Motor neuron (in vitro differentiated cells): ENCODE data around the gene ACSL1. TPM values are rescaled to one million over a fixed set of nuclear protein-coding genes. Genes with fewer than 3 reads are reported as not detected.

Experiments
- ATAC-seq, 8 experiments: fragments of 200-7000 bp; cut with Tn5 transposase; replicated peaks in 6 of 8; 2 replicates each; pipeline ENCODE4 v1.8.0; 2021; ENCODE audit warnings: mild to moderate bottlenecking in 8 of 8, moderate library complexity in 8 of 8
- H3K27ac ChIP-seq, 2 donors: fragments of 250-450 bp; sonication (Bioruptor Pico); 2 replicates each; pipeline ENCODE4 v1.9.0; 2021; ENCODE audit warnings: antibody characterized with exemption in 2 of 2, mild to moderate bottlenecking in 2 of 2, moderate library complexity in 1 of 2
- H3K4me1 ChIP-seq, 2 donors: fragments of 250-450 bp; sonication (Bioruptor Pico); replicated peaks in 1 of 2; 2 replicates each; pipeline ENCODE4 v1.6.1; 2021; ENCODE audit warnings: antibody characterized with exemption in 2 of 2, mild to moderate bottlenecking in 2 of 2, moderate library complexity in 1 of 2
- H3K4me3 ChIP-seq, 5 donors: fragments of 250-450 bp; sonication (Bioruptor Pico); 2 replicates each; pipeline ENCODE4 v1.9.0; 2021; ENCODE audit warnings: antibody characterized with exemption in 5 of 5, mild to moderate bottlenecking in 5 of 5, moderate library complexity in 4 of 5
- WGBS, 10 experiments: fragments of 450-650 bp; shearing (Covaris generic); methylation state at CpG; one replicate each; pipeline ENCODE4 v1.0.0; 2022; 5-methylcytosine and 5-hydroxymethylcytosine counted together
- in situ Hi-C, 9 experiments: fragments of 400-800 bp; cut with MboI; loops; one replicate each; pipeline ENCODE4 v1.15.0; 2021; ENCODE audit warnings: low sequenced_read_pairs in 9 of 9, low pct_unique_long_range_greater_than_20kb in 2 of 9; ENCODE audit not compliant: unreplicated experiment in 9 of 9
- total RNA-seq, 8 experiments: library from RNA; unstranded; fragments of 300-600 nt; gene quantifications; 2 replicates each; pipeline versions ENCODE4 v1.2.3 to v1.2.4, GENCODE V29; 2022

ACSL1 gene
- total RNA-seq, 8 experiments from 2014 or later: 8.9 to 162 (median 20.6) TPM

DNA sequence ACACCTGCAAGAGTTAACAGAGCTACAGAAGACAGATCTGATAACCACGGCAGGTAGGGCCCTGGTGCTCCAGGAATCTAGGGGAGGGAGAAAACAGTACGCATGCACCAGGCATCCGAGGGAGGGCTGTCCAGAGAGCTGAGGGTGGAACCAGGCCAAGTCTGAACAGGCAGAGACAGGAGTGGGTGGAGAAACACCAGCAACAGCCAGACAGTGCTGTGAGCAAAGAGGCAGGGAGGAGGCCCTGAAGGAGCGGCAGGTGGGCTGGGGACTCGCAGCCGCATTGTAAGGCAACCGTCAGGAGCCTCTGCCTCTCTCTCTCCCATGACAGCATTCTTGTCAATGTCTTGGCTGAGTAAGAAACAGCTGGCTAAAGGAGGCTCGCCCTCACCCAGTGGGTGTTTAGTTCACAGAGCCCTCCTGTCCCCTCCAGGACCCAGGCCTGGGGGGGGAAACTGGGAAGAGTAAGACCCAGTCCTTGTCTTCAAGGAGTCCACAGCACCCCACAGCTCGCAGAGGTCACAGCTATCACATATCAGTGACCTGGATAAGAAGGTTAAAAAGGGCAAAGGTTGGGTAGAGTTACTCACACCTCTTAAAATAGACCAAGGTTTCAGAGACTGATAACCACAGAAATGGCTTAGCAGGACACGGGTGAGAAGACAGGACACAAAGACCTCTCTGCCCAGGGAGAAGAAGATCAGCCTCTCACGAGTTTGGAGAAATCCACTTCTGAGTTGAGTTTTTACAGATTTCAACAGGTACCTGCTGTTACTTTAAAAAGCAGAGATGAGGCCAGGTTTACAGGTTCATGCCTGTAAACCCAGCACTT, 10.5 kb downstream of the ACSL1 start:
- in situ Hi-C loops: no loop called here
- ATAC-seq: peak; percentile 73 to 99 (median 97)
- H3K4me3 ChIP-seq: no peak overlapping the region
- WGBS, 10 experiments: 3 to 80% (median 35%) methylated on average over 1 to 7 of the region's 11 CpGs; no CpG with 5 or more reads in 2 of the 10 experiments
- H3K27ac ChIP-seq: no peak overlapping the region
- H3K4me1 ChIP-seq: peaks cover 0 to 11% of the 10 kb centered on the region in 2 donors

DNA sequence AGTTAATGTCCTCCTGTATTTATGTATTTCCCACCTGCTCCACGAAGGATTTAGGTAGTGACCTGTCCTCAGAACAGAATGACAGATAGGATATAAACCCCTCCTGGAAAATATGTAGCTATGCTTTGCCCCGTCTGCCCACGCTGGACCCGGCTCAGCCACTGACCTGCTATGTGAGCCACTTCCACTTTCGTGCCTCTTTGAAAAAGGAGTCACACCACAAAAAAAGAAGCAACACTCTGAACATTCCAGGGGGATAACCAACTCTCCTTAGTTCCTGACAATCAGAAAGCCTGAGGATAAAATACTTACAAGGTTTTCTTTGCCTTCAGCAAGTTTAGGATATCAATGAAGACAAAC, 11.1 kb downstream of the ACSL1 start:
- peaks cover 0 to 11% of the 10 kb centered on the region in 2 donors for H3K4me1 ChIP-seq
- H3K27ac ChIP-seq: no peak overlapping the region
- in situ Hi-C loops: no loop called here
- H3K4me3 ChIP-seq: no peak overlapping the region
- ATAC-seq: peak in 5 of 8 experiments; percentile 1 to 14 (median 7)
- 28 to 90% (median 73%) methylated on average over 2 to 5 of the region's 5 CpGs for WGBS, 10 experiments

DNA sequence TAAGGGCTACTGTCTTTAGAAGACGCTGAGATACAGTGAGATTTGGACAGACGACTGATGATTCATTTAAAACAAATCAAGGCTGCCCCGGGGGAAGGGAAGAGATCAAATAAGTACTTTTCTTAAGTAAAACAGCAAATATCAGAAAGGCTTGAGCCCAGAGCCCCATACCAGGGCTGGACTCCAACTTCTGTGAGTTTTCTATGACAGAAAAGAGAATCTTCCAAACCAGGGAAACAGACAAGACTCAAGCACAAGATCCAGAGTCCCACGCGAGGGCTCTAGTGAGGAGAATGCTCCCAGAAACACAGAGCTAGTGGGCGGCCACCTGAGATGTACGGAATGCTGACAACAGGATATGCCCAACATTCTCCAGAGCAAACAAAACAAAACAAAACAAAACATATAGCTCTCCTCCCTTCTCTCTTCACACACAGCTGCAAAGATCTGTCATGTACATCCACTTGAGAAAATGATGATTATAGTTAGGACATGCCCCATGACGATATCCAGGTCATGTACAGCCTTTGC, 13.1 kb downstream of the ACSL1 start:
- H3K4me1 ChIP-seq: peaks cover 5 to 20% of the 10 kb centered on the region in 2 donors
- WGBS, 10 experiments: 14 to 100% (median 76%) methylated on average over 1 to 8 of the region's 8 CpGs; no CpG with 5 or more reads in 2 of the 10 experiments
- in situ Hi-C loops: no loop called here
- H3K27ac ChIP-seq: no peak overlapping the region
- H3K4me3 ChIP-seq: no peak overlapping the region
- ATAC-seq: peak in 2 of 8 experiments; percentile 3 to 37

DNA sequence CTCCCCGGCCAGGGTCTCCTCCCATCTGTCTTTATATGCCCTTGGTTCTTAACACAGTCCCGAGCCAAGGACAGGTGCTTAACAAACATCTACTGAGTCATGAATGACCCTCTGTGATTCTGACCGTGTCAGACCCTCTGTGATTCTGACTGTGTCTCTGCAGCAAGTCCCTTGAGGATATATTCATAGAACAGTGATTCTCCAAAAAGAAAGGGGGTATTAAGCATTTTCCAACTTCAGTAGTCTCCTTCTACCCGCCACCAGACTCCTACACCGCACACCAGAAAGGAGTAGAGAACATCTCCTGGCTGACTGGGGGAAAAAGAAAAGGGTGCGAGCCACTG, 13.6 kb downstream of the ACSL1 start:
- no peak for ATAC-seq
- no peak overlapping the region for H3K4me3 ChIP-seq
- in situ Hi-C loops: no loop called here
- 50 to 100% (median 76%) methylated on average over 1 to 5 of the region's 6 CpGs; no CpG with 5 or more reads in 3 of the 10 experiments for WGBS, 10 experiments
- peaks cover 8 to 20% of the 10 kb centered on the region in 2 donors for H3K4me1 ChIP-seq
- no peak overlapping the region for H3K27ac ChIP-seq

DNA sequence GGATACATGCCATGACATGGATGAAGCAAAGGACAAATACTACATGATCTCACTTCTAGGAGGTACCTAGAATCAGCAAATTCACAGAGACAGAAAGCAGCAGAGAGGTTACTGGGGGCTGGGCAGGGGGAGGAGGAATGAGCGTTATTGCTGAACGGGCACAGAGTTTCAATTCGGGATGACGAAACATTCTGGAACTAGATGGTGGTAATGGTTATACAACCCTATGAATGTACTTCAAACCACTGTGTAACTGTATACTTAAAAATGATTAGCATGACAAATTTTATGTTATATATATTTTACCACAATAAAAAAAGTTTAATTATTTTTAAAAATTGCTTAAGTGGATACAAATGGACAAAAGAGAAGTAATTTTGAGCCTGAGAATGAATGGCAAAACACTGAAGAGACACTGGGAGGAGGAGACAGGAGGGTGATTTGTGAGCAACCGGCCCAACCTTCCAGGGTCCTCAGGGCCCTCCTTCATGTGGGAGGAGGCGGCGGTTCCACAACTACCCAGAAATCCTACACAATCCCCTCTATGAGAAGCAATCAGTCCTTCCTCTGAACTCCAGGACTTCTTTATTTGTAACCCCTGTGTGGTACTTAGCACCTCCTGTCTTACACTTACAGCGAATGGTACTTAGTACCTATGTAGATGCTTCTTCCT, 14.1 kb downstream of the ACSL1 start:
- ATAC-seq: no peak
- Histone ChIP-seq H3K27ac (no peak overlapping the region), H3K4me3 (no peak overlapping the region), H3K4me1 (peaks cover 8 to 20% of the 10 kb centered on the region in 2 donors)
- in situ Hi-C loops: no loop called here
- WGBS, 10 experiments: 87 to 100% (median 97%) methylated on average over 2 to 8 of the region's 8 CpGs; no CpG with 5 or more reads in 1 of the 10 experiments

DNA sequence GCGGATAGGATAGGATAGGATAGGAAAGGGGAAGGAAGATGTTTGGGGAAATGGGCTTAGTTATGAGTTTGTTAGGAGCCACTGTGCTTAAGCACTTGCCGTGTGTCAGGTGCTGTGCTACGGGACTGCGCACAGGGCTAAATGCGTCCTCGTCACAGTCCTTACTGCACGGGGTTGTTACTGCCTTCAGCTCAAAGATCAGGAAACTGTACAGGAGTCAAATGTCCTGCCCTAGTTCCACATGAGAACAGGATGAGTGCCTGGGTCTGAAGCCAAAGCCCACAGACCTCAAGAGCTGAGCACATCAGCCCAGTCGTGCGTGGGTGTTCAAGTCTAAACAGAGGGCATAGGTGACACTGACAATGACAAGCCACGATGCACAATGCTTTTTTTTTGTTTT, 15.0 kb downstream of the ACSL1 start:
- Histone ChIP-seq H3K4me3 (no peak overlapping the region), H3K4me1 (peaks cover 8 to 23% of the 10 kb centered on the region in 2 donors), H3K27ac (no peak overlapping the region)
- in situ Hi-C loops: no loop called here
- 72 to 100% (median 100%) methylated on average over 1 to 10 of the region's 10 CpGs; no CpG with 5 or more reads in 1 of the 10 experiments for WGBS, 10 experiments
- ATAC-seq: no peak

DNA sequence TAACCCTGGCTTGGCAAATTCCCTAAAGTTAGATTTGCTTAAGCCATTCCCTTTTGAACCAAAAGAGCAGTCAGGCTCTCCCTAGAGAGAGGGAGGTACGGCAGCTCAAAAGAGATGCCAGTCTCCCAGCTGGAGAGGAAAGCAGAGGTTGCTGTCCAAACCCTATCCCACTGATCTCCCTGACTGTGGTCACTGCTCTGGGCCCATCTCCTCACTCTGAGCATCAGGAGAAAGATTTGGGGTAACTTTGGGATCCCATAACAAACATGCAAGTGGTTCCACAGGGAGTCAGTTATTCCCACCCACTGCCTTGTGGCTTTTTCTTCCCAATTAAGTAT, 17.1 kb downstream of the ACSL1 start:
- peak in 4 of 8 experiments; percentile 56 to 66 (median 62) for ATAC-seq
- 100% methylated on average over 1 of the region's 1 CpG; no CpG with 5 or more reads in 9 of the 10 experiments for WGBS, 10 experiments

DNA sequence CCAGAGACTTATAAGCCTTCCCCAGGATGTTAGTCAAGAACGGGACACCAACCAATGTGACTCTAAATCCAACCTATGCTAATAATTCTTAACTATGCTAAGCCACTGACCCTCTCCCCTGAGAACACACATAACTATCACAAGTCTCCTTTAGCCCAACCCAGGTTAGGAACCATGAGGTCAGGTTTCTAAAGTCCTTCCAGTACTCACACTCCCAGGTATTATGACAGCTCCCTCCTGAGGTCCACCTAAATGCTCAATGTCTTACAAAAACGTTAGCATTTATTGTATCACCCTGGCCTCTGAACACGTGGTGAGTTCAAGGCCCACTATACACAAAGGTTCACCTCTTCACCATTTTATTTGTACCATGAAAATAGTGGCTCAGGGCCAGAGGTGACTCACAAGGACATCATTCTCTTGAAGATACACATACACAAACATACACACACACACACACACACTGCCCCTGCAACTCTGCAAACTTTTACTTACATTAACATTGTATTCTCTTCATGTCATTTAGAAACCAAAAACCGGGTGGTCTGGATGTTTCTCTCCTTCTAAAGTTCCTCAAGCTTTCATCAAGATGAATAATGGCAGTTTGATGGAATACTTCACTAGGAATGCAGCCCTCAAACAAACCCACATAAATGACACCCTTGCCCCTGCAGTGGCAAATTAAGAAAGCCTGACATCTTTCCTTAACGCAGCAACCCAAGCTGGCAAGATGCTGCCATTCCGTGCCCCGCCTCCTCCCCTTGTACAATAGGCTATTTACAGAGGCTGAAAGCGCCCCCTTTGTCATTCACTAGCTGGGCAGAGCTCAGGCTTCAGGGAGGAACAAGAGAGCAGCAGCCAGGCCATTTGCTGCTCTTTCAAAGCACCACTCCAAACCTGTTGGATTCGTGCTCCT, 17.7 kb downstream of the ACSL1 start:
- peak in 5 of 8 experiments; percentile 92 to 95 (median 93) for ATAC-seq
- in situ Hi-C loops: no loop called here
- Histone ChIP-seq H3K4me1 (peaks cover 8 to 18% of the 10 kb centered on the region in 2 donors), H3K4me3 (no peak overlapping the region), H3K27ac (no peak overlapping the region)
- 0 to 100% (median 21%) methylated on average over 1 to 6 of the region's 9 CpGs for WGBS, 10 experiments

More for the DNA sequence above, 17.1 kb downstream of the ACSL1 start:
- Histone ChIP-seq H3K4me3 (no peak overlapping the region), H3K4me1 (peaks cover 8 to 18% of the 10 kb centered on the region in 2 donors), H3K27ac (no peak overlapping the region)
- in situ Hi-C loops: no loop called here

DNA sequence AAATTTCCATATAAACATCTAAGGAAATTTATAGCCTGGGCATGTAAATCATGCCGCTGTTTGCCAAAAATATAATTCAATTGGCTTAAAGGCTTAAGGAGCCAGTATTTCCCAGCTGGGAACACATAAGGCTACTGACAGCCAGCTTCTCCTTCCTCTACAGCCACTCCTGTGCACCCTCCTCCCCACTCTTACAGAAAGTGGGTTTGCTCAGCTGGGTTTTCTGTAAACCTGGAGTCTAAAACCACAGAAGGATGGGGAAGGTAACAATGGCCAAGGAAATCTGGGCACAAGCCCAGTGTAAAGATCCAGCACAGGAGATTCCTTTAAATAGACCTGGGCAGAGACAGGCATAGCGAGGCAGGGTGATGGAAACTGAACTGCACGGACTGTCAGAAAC, 18.5 kb downstream of the ACSL1 start:
- Histone ChIP-seq H3K4me3 (no peak overlapping the region), H3K27ac (no peak overlapping the region), H3K4me1 (peaks cover 8 to 17% of the 10 kb centered on the region in 2 donors)
- 0 to 100% (median 72%) methylated on average over 1 to 3 of the region's 3 CpGs; no CpG with 5 or more reads in 1 of the 10 experiments for WGBS, 10 experiments
- in situ Hi-C loops: no loop called here
- peak in 4 of 8 experiments; percentile 14 to 59 (median 28) for ATAC-seq

DNA sequence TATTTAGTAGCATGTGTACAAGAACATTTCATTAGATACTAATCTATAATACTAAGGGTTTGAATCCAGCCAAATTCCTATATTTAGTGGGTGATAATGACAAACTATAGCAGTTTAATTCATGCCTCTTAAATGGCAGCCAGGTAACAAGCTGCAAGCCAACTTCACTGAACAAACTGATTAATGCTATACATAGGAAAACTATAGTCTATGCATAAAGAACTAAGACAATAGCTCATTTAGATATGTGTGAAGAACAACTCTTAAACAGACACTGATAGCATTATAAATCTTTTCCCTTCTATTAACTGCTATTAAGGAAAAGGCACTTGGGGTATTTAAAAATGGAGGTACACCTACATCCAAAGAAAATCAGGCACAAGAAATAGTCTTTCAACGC, 19.1 kb downstream of the ACSL1 start:
- Histone ChIP-seq H3K4me3 (no peak overlapping the region), H3K27ac (no peak overlapping the region), H3K4me1 (peaks cover 8 to 18% of the 10 kb centered on the region in 2 donors)
- WGBS, 10 experiments: 14 to 86% (median 80%) methylated on average over 1 of the region's 1 CpG; no CpG with 5 or more reads in 5 of the 10 experiments
- no peak for ATAC-seq
- in situ Hi-C loops: no loop called here

DNA sequence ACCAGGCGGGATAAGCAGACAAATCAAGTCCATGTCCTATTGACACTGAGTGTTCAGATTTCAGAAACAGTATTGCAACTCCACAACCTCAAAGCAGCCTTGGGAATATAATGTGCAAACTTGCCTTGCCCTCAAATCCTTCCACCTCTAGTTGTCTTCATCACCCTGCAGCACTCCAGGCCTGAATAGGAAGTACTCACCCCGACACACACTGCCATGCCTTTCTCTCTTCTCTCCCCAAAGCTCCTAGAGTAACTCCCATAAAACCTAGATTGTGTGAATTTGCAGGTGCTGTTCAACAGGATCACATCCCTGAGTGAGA, 19.6 kb downstream of the ACSL1 start:
- peaks cover 8 to 18% of the 10 kb centered on the region in 2 donors for H3K4me1 ChIP-seq
- in situ Hi-C loops: no loop called here
- ATAC-seq: peak in 1 of 8 experiments; percentile 1
- WGBS, 10 experiments: 67 to 90% methylated on average over 1 to 2 of the region's 2 CpGs; no CpG with 5 or more reads in 8 of the 10 experiments
- H3K4me3 ChIP-seq: no peak overlapping the region
- H3K27ac ChIP-seq: no peak overlapping the region

DNA sequence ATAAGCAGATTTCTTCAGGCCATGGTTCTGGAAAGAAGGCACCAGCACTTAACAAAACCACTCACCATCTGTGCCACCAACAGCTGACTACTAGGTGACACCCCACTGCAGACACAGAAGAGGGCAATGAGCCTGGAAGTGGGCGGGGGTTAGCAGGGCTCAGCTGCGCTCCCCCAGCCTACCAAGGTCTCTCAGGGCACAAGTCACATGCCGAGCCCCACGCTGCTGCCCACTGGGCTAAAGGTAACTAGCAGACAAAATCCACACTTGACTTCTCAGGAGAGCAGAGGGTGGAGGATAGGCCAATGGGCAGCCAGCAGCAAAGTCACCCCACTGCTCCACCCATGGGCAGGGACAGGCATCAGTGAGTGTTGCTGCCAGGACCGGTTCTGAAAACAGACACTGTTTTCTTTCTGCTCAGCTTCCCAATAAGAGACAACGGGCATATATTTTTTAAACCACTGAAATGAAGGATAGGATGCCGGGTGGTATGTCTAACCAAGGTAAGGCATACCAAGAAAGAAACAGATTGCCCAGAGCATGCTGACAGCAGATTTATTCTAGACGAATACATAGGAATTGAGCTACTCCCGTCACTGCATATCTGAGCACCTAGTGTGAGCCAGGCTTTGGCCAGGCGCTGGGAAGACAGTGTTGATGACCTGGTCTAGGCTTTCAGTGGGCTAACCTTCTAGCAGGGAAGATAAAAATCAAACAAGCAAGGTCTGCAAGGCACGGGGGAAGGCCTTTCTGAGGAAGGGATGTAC, 20.1 kb downstream of the ACSL1 start:
- in situ Hi-C loops: no loop called here
- Histone ChIP-seq H3K27ac (no peak overlapping the region), H3K4me1 (peaks cover 8 to 18% of the 10 kb centered on the region in 2 donors), H3K4me3 (no peak overlapping the region)
- WGBS, 10 experiments: 30 to 100% (median 88%) methylated on average over 1 to 7 of the region's 11 CpGs; no CpG with 5 or more reads in 2 of the 10 experiments
- ATAC-seq: peak in 7 of 8 experiments; percentile 27 to 68 (median 36)
